K562 (cell line): ENCODE results near the gene CXCR3. TPM values are rescaled to one million over a fixed set of nuclear protein-coding genes. Genes with fewer than 3 reads are reported as not detected.

Source experiments
- ATAC-seq: fragments of 200-7000 bp; cut with Tn5 transposase; 3 replicates; pipeline ENCODE4 v1.9.1; 2020; ENCODE audit warnings: moderate library complexity
- BruUV-seq: library from RNA; stranded (reverse); fragments of 400-500 nt; replicated peaks from 2 replicates; lab custom pipeline; 2021; lab: Mats Ljungman, UMichigan
- CTCF ChIA-PET: fragments of 300-600 bp; formaldehyde crosslinking; extraction: SDS; loops from one replicate; lab custom pipeline; 2021; ENCODE audit warnings: low intra/inter-chr PET ratio; lab: Yijun Ruan, JAX
- POLR2A ChIA-PET: fragments of 300-600, 350-650 bp; sonication (Branson Sonifier 250); formaldehyde crosslinking; extraction: SDS; loops from one replicate; lab custom pipeline; 2021; ENCODE audit warnings: antibody characterized with exemption, inconsistent platforms; lab: Yijun Ruan, JAX
- DNase-seq, 4 experiments: peaks; one replicate each; pipeline versions ENCODE4 v3.0.0 to v3.0.0-alpha.2; 2011 to 2018; ENCODE audit warnings: low spot score in 3 of 4, mixed read lengths in 3 of 4; ENCODE audit errors: extremely low read depth in 1 of 4
- FAIRE-seq: peaks from 2 replicates; lab custom pipeline; 2011; peaks lifted over from hg19 to GRCh38; lab: Jason Lieb, UNC
- H2AFZ ChIP-seq: 2 replicates; pipeline ENCODE4 v1.6.0; 2011; ENCODE audit warnings: low read depth, low read length, control low read depth, inconsistent platforms
- H3K27ac ChIP-seq: fragments of 200-600 bp; 3 replicates; pipeline ENCODE4 v1.8.0; 2011; ENCODE audit warnings: low read depth, mild to moderate bottlenecking, control low read depth, inconsistent platforms, low read length, moderate library complexity, mixed read lengths; ENCODE audit errors: extremely low read depth
- H3K27me3 ChIP-seq, 2 experiments: fragments of 300-600 bp in 1 of 2; 2 replicates in 1 of 2; 3 replicates in 1 of 2; pipeline versions ENCODE4 v1.6.0 to v1.8.0; 2011; ENCODE audit warnings: inconsistent platforms in 2 of 2, low read length in 2 of 2, mild to moderate bottlenecking in 1 of 2, mixed read lengths in 1 of 2, moderate library complexity in 1 of 2; ENCODE audit not compliant: control insufficient read depth in 2 of 2, insufficient read depth in 2 of 2
- H3K36me3 ChIP-seq: fragments of 300-600 bp; 3 replicates; pipeline ENCODE4 v1.8.0; 2011; ENCODE audit warnings: mild to moderate bottlenecking, low read length, inconsistent platforms; ENCODE audit not compliant: control insufficient read depth, insufficient read depth
- H3K4me1 ChIP-seq, 2 experiments: fragments of 200-600 bp in 1 of 2; replicated peaks in 1 of 2; 2 replicates in 1 of 2; 3 replicates in 1 of 2; pipeline versions ENCODE4 v1.5.1 to v1.8.0; 2011; ENCODE audit warnings: inconsistent platforms in 2 of 2, low read length in 2 of 2, mild to moderate bottlenecking in 1 of 2, mixed read lengths in 1 of 2, moderate library complexity in 1 of 2; ENCODE audit not compliant: control insufficient read depth in 2 of 2, insufficient read depth in 2 of 2
- H3K4me2 ChIP-seq: 2 replicates; pipeline ENCODE4 v1.6.1; 2011; ENCODE audit warnings: low read length, control low read depth, inconsistent platforms, mixed read lengths; ENCODE audit not compliant: insufficient read depth
- H3K4me3 ChIP-seq: fragments of 200-600 bp; sonication (generic), shearing (Covaris generic); 2 replicates; pipeline ENCODE4 v1.5.1; 2016; ENCODE audit warnings: control low read depth, inconsistent platforms
- H3K79me2 ChIP-seq: fragments of 200-600 bp; 3 replicates; pipeline ENCODE4 v1.8.0; 2011; ENCODE audit warnings: low read length, inconsistent platforms; ENCODE audit not compliant: control insufficient read depth, insufficient read depth
- H3K9ac ChIP-seq, 2 experiments: 2 replicates each; pipeline versions ENCODE4 v1.6.0 to v1.6.1; 2011; ENCODE audit warnings: low read depth in 2 of 2, low read length in 2 of 2, control low read depth in 1 of 2, inconsistent platforms in 1 of 2, mild to moderate bottlenecking in 1 of 2, mixed read lengths in 1 of 2; ENCODE audit not compliant: insufficient read depth in 1 of 2
- H3K9me1 ChIP-seq: one replicate; pipeline ENCODE4 v1.6.0; 2011; ENCODE audit warnings: inconsistent platforms, mild to moderate bottlenecking, low read length, moderate library complexity; ENCODE audit not compliant: control insufficient read depth, insufficient read depth
- H3K9me3 ChIP-seq: replicated peaks from 2 replicates; pipeline ENCODE4 v1.5.1; 2011; ENCODE audit warnings: low read depth, low read length, inconsistent platforms; ENCODE audit not compliant: control insufficient read depth, insufficient read depth
- H4K20me1 ChIP-seq: replicated peaks from 2 replicates; pipeline ENCODE4 v1.6.1; 2011; ENCODE audit warnings: low read length, inconsistent platforms, mixed read lengths; ENCODE audit not compliant: control insufficient read depth, insufficient read depth
- BACH1 ChIP-seq: fragments of 200-800 bp; sonication (Bioruptor generic); IDR thresholded peaks from 2 replicates; pipeline ENCODE4 v1.6.1; 2016; ENCODE audit warnings: missing genetic modification characterization, missing compliant biosample characterization
- FOXK2 ChIP-seq, 2 experiments: fragments of 450-650 bp; IDR thresholded peaks in 1 of 2; conservative IDR thresholded peaks in 1 of 2; 2 replicates each; pipeline ENCODE4 v1.6.1; 2016; ENCODE audit warnings: low read depth in 2 of 2, mild to moderate bottlenecking in 1 of 2
- PYGO2 ChIP-seq: fragments of 450-650 bp; IDR thresholded peaks from 2 replicates; pipeline ENCODE4 v1.6.1; 2016; ENCODE audit warnings: mild to moderate bottlenecking, missing genetic modification characterization, moderate library complexity, missing compliant biosample characterization
- RCOR1 ChIP-seq, 2 experiments: IDR thresholded peaks; 2 replicates each; pipeline ENCODE4 v1.6.1; 2012; ENCODE audit warnings: low read depth in 2 of 2, low read length in 2 of 2, borderline replicate concordance in 1 of 2, improper control_type of control experiment in 1 of 2
- TAF7 ChIP-seq: fragments of 450-650 bp; IDR thresholded peaks from 2 replicates; pipeline ENCODE4 v1.6.1; 2016; ENCODE audit warnings: missing genetic modification characterization, missing compliant biosample characterization
- ZNF324 ChIP-seq: fragments of 250-450 bp; sonication (Bioruptor Pico); IDR thresholded peaks from 2 replicates; pipeline ENCODE4 v1.4.0; 2020; ENCODE audit warnings: mild to moderate bottlenecking
- WGBS: fragments of 100-300 bp; shearing (Covaris generic); methylation state at CpG from one replicate; pipeline ENCODE4 v1.1.6; 2016; ENCODE audit warnings: low coverage, mixed read lengths; ENCODE audit not compliant: insufficient coverage; ENCODE audit errors: missing lambda C conversion rate; 5-methylcytosine and 5-hydroxymethylcytosine counted together
- in situ Hi-C: fragments of 300-500 bp; cut with MboI; formaldehyde crosslinking; loops from 4 replicates; pipeline ENCODE4 v1.15.0; 2018; ENCODE audit warnings: inconsistent platforms, mixed read lengths
- intact Hi-C: fragments of 100-400 bp; cut with micrococcal nuclease; formaldehyde crosslinking; loops from 2 replicates; pipeline ENCODE4 v1.14.2; 2022
- polyA plus RNA-seq, 8 experiments: library from polyadenylated mRNA; depleted of rRNA in 4 of 8; stranded (reverse) in 5 of 8; unstranded in 3 of 8; fragments of >200 nt; fragmentation: Nextera tagmentation in 2 of 8; fragmentation: Illumina TruSeq in 1 of 8; extraction: Ambion mirVana in 2 of 8; extraction: Trizol in 1 of 8; gene quantifications; 2 replicates each; pipeline versions ENCODE4 v1.2.1 to v1.2.3, GENCODE V29; 2011 to 2014; ENCODE audit warnings: inconsistent platforms in 1 of 8, missing spikeins in 1 of 8
- total RNA-seq, 7 experiments: library from RNA; depleted of rRNA in 6 of 7; stranded (reverse); fragments of >200 nt in 6 of 7; fragmentation: Illumina TruSeq in 2 of 7; extraction: Trizol in 2 of 7; gene quantifications; 2 replicates each; pipeline versions ENCODE4 v1.2.1 to v1.2.3, GENCODE V29; 2011 to 2021; ENCODE audit warnings: low replicate concordance in 1 of 7
- TF ChIP-seq, protein P1 (sequence below), 3 experiments: fragments of 200-800 bp in 1 of 3; fragments of 250-450 bp in 1 of 3; fragments of 450-650 bp in 1 of 3; sonication (Bioruptor Pico) in 1 of 3; sonication (Bioruptor generic) in 1 of 3; formaldehyde crosslinking in 1 of 3; IDR thresholded peaks; 2 replicates each; pipeline versions ENCODE4 v1.6.1 to v1.8.0; 2016 to 2022; ENCODE audit warnings: mild to moderate bottlenecking in 2 of 3, missing genetic modification characterization in 2 of 3, missing compliant biosample characterization in 1 of 3, moderate library complexity in 1 of 3

CXCR3 gene
- total and polyA plus RNA-seq, 9 of the 15 experiments (the other 6 are each of a cell fraction or from before 2014, with no cell fraction given): not detected

DNA sequence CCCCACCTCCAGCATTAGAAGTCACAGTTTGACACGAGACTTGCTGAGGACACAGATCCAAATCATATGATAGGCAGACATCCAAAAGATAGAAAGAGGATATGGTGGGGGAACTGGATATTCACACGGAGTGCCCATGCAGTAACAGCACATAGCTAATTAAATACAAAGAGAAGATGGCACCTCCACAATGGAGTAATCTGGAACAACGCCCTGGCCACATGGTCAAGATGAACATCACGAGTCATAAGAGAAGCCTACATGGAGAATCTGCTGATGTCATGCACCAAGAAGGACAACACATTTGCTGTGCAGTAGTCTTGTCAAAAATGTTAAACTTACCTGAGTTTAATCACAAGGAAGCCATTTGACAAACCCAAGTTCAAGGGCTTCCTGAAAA, 39.0 kb upstream of the CXCR3 start:
- CTCF ChIA-PET: no interaction called here
- 6% methylated on average over 4 of the region's 4 CpGs for WGBS
- Histone ChIP-seq H3K4me2 (no peak overlapping the region), H3K4me1 (no peaks in the 10 kb centered on the region; a peak in 2 of 5 replicates), H3K9ac (no peak overlapping the region), H3K4me3 (no peak overlapping the region), H3K27ac (no peak overlapping the region), H4K20me1 (no peaks in the 10 kb centered on the region), H3K36me3 (no peaks in the 10 kb centered on the region), H3K79me2 (no peaks in the 10 kb centered on the region), H3K27me3 (peaks cover 10 to 28% of the 10 kb centered on the region in 2 experiments; a peak in 4 of 5 replicates), H2AFZ (no peak overlapping the region), H3K9me1 (no peaks in the 10 kb centered on the region), H3K9me3 (no peaks in the 10 kb centered on the region; the same call in 1 of the 2 replicates)
- FAIRE-seq (no peak), DNase-seq (peak in 1 of 4 experiments; percentile 9), ATAC-seq (no peak)
- intact Hi-C loops (no loop called here), in situ Hi-C loops (loop anchor here (25.0 kb wide), 1 partner anchor 205 kb away; no protein-coding TSS in a partner anchor)
- POLR2A ChIA-PET: no interaction called here
- no TSS peak for BruUV-seq
- TF ChIP-seq ZNF324 (CRISPR knock-in tag) (no peak), FOXK2 (conservative IDR thresholded peaks at IDR 0.05 in 1 of 2, IDR thresholded peaks at IDR 0.05 in 1 of 2; ENCODE audit: low read depth in 2 of 2) (no peak), RCOR1 (IDR thresholded peaks at IDR 0.05; ENCODE audit: borderline replicate concordance in 1 of 2, low read depth in 2 of 2, low read length in 2 of 2) (no peak), BACH1 (tag) (no peak), PYGO2 (tag) (no peak), TAF7 (tag) (no peak)
- TF ChIP-seq, protein P1, sequence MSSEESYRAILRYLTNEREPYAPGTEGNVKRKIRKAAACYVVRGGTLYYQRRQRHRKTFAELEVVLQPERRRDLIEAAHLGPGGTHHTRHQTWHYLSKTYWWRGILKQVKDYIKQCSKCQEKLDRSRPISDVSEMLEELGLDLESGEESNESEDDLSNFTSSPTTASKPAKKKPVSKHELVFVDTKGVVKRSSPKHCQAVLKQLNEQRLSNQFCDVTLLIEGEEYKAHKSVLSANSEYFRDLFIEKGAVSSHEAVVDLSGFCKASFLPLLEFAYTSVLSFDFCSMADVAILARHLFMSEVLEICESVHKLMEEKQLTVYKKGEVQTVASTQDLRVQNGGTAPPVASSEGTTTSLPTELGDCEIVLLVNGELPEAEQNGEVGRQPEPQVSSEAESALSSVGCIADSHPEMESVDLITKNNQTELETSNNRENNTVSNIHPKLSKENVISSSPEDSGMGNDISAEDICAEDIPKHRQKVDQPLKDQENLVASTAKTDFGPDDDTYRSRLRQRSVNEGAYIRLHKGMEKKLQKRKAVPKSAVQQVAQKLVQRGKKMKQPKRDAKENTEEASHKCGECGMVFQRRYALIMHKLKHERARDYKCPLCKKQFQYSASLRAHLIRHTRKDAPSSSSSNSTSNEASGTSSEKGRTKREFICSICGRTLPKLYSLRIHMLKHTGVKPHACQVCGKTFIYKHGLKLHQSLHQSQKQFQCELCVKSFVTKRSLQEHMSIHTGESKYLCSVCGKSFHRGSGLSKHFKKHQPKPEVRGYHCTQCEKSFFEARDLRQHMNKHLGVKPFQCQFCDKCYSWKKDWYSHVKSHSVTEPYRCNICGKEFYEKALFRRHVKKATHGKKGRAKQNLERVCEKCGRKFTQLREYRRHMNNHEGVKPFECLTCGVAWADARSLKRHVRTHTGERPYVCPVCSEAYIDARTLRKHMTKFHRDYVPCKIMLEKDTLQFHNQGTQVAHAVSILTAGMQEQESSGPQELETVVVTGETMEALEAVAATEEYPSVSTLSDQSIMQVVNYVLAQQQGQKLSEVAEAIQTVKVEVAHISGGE (CRISPR knock-in tag; IDR thresholded peaks at IDR 0.05): no peak
